ENCODE measurements around the gene ARRDC2.

DNA sequence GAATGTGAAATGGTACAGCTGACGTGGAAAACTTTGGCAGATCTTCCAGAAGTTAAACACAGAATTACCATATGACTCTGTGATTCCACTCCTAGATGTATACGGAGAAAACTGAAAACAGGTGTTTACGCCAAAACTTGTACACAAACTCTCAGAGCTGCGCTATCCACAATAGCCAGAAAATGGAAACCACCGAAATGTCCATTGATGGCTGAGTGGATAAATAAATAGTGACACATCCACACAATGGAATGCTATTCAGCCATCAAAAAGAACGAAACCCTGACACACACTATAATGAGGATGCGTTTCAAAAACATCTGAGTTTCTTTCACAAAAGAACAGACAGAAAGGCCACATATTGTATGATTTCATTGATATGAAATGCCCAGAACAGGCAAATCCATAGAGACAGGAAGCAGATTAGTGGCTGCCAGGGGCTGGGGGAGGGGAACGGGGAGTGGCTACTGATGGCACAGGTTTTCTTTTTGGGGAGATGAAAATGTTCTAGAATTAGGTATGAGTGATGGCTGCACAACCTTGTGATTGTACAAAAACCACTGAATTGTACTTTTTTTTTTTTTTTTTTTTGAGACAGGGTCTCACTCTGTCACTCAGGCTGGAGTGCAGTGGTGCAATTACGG lies 45.7 kb downstream of the ARRDC2 start:
- TF ChIP-seq SMAD1 (CRISPR knock-in tag; IDR thresholded peaks at IDR 0.05; ENCODE audit: borderline replicate concordance, low read depth): no peak
- TF ChIP-seq, protein P1, sequence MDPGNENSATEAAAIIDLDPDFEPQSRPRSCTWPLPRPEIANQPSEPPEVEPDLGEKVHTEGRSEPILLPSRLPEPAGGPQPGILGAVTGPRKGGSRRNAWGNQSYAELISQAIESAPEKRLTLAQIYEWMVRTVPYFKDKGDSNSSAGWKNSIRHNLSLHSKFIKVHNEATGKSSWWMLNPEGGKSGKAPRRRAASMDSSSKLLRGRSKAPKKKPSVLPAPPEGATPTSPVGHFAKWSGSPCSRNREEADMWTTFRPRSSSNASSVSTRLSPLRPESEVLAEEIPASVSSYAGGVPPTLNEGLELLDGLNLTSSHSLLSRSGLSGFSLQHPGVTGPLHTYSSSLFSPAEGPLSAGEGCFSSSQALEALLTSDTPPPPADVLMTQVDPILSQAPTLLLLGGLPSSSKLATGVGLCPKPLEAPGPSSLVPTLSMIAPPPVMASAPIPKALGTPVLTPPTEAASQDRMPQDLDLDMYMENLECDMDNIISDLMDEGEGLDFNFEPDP (CRISPR knock-in tag; conservative IDR thresholded peaks at IDR 0.05): no peak
- TF ChIP-seq, protein P2, sequence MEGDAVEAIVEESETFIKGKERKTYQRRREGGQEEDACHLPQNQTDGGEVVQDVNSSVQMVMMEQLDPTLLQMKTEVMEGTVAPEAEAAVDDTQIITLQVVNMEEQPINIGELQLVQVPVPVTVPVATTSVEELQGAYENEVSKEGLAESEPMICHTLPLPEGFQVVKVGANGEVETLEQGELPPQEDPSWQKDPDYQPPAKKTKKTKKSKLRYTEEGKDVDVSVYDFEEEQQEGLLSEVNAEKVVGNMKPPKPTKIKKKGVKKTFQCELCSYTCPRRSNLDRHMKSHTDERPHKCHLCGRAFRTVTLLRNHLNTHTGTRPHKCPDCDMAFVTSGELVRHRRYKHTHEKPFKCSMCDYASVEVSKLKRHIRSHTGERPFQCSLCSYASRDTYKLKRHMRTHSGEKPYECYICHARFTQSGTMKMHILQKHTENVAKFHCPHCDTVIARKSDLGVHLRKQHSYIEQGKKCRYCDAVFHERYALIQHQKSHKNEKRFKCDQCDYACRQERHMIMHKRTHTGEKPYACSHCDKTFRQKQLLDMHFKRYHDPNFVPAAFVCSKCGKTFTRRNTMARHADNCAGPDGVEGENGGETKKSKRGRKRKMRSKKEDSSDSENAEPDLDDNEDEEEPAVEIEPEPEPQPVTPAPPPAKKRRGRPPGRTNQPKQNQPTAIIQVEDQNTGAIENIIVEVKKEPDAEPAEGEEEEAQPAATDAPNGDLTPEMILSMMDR (CRISPR knock-in tag; IDR thresholded peaks at IDR 0.05): no peak
- TF ChIP-seq ZNF644 (CRISPR knock-in tag; IDR thresholded peaks at IDR 0.05; ENCODE audit: low read depth): no peak
- no peak for TF ChIP-seq RAD51 (IDR thresholded peaks at IDR 0.05; ENCODE audit: borderline replicate concordance)
- TF ChIP-seq ZNF564 (CRISPR knock-in tag; IDR thresholded peaks at IDR 0.05): no peak
- TF ChIP-seq ZBTB7A (CRISPR knock-in tag; IDR thresholded peaks at IDR 0.05): no peak
